K562 (cell line): ENCODE results near the gene FMN1. TPM values are rescaled to one million over a fixed set of nuclear protein-coding genes. Genes with fewer than 3 reads are reported as not detected.

Experiments used
- ATAC-seq: fragments of 200-7000 bp; cut with Tn5 transposase; 3 replicates; pipeline ENCODE4 v1.9.1; 2020; ENCODE audit warnings: moderate library complexity
- BruUV-seq: library from RNA; stranded (reverse); fragments of 400-500 nt; replicated peaks from 2 replicates; lab custom pipeline; 2021; lab: Mats Ljungman, UMichigan
- CTCF ChIA-PET: fragments of 300-600 bp; formaldehyde crosslinking; extraction: SDS; loops from one replicate; lab custom pipeline; 2021; ENCODE audit warnings: low intra/inter-chr PET ratio; lab: Yijun Ruan, JAX
- POLR2A ChIA-PET: fragments of 300-600, 350-650 bp; sonication (Branson Sonifier 250); formaldehyde crosslinking; extraction: SDS; loops from one replicate; lab custom pipeline; 2021; ENCODE audit warnings: antibody characterized with exemption, inconsistent platforms; lab: Yijun Ruan, JAX
- DNase-seq, 4 experiments: peaks; one replicate each; pipeline versions ENCODE4 v3.0.0 to v3.0.0-alpha.2; 2011 to 2018; ENCODE audit warnings: low spot score in 3 of 4, mixed read lengths in 3 of 4; ENCODE audit errors: extremely low read depth in 1 of 4
- FAIRE-seq: peaks from 2 replicates; lab custom pipeline; 2011; peaks lifted over from hg19 to GRCh38; lab: Jason Lieb, UNC
- H2AFZ ChIP-seq: 2 replicates; pipeline ENCODE4 v1.6.0; 2011; ENCODE audit warnings: low read depth, low read length, control low read depth, inconsistent platforms
- H3K27ac ChIP-seq: fragments of 200-600 bp; 3 replicates; pipeline ENCODE4 v1.8.0; 2011; ENCODE audit warnings: low read depth, mild to moderate bottlenecking, control low read depth, inconsistent platforms, low read length, moderate library complexity, mixed read lengths; ENCODE audit errors: extremely low read depth
- H3K27me3 ChIP-seq, 2 experiments: fragments of 300-600 bp in 1 of 2; 2 replicates in 1 of 2; 3 replicates in 1 of 2; pipeline versions ENCODE4 v1.6.0 to v1.8.0; 2011; ENCODE audit warnings: inconsistent platforms in 2 of 2, low read length in 2 of 2, mild to moderate bottlenecking in 1 of 2, mixed read lengths in 1 of 2, moderate library complexity in 1 of 2; ENCODE audit not compliant: control insufficient read depth in 2 of 2, insufficient read depth in 2 of 2
- H3K36me3 ChIP-seq: fragments of 300-600 bp; 3 replicates; pipeline ENCODE4 v1.8.0; 2011; ENCODE audit warnings: mild to moderate bottlenecking, low read length, inconsistent platforms; ENCODE audit not compliant: control insufficient read depth, insufficient read depth
- H3K4me1 ChIP-seq, 2 experiments: fragments of 200-600 bp in 1 of 2; replicated peaks in 1 of 2; 2 replicates in 1 of 2; 3 replicates in 1 of 2; pipeline versions ENCODE4 v1.5.1 to v1.8.0; 2011; ENCODE audit warnings: inconsistent platforms in 2 of 2, low read length in 2 of 2, mild to moderate bottlenecking in 1 of 2, mixed read lengths in 1 of 2, moderate library complexity in 1 of 2; ENCODE audit not compliant: control insufficient read depth in 2 of 2, insufficient read depth in 2 of 2
- H3K4me2 ChIP-seq: 2 replicates; pipeline ENCODE4 v1.6.1; 2011; ENCODE audit warnings: low read length, control low read depth, inconsistent platforms, mixed read lengths; ENCODE audit not compliant: insufficient read depth
- H3K4me3 ChIP-seq: fragments of 200-600 bp; sonication (generic), shearing (Covaris generic); 2 replicates; pipeline ENCODE4 v1.5.1; 2016; ENCODE audit warnings: control low read depth, inconsistent platforms
- H3K79me2 ChIP-seq: fragments of 200-600 bp; 3 replicates; pipeline ENCODE4 v1.8.0; 2011; ENCODE audit warnings: low read length, inconsistent platforms; ENCODE audit not compliant: control insufficient read depth, insufficient read depth
- H3K9ac ChIP-seq, 2 experiments: 2 replicates each; pipeline versions ENCODE4 v1.6.0 to v1.6.1; 2011; ENCODE audit warnings: low read depth in 2 of 2, low read length in 2 of 2, control low read depth in 1 of 2, inconsistent platforms in 1 of 2, mild to moderate bottlenecking in 1 of 2, mixed read lengths in 1 of 2; ENCODE audit not compliant: insufficient read depth in 1 of 2
- H3K9me1 ChIP-seq: one replicate; pipeline ENCODE4 v1.6.0; 2011; ENCODE audit warnings: inconsistent platforms, mild to moderate bottlenecking, low read length, moderate library complexity; ENCODE audit not compliant: control insufficient read depth, insufficient read depth
- H3K9me3 ChIP-seq: replicated peaks from 2 replicates; pipeline ENCODE4 v1.5.1; 2011; ENCODE audit warnings: low read depth, low read length, inconsistent platforms; ENCODE audit not compliant: control insufficient read depth, insufficient read depth
- H4K20me1 ChIP-seq: replicated peaks from 2 replicates; pipeline ENCODE4 v1.6.1; 2011; ENCODE audit warnings: low read length, inconsistent platforms, mixed read lengths; ENCODE audit not compliant: control insufficient read depth, insufficient read depth
- CBX2 ChIP-seq: fragments of 200-600 bp; sonication (generic); IDR thresholded peaks from one replicate; pipeline ENCODE4 v1.6.1; 2012; ENCODE audit warnings: mild to moderate bottlenecking, low read length, inconsistent platforms; ENCODE audit not compliant: insufficient read depth, poor library complexity, severe bottlenecking
- HDAC2 ChIP-seq: fragments of 450-650 bp; IDR thresholded peaks from 2 replicates; pipeline ENCODE4 v1.6.1; 2016; ENCODE audit warnings: mild to moderate bottlenecking
- HNRNPUL1 ChIP-seq: fragments of 200-400 bp; formaldehyde crosslinking; IDR thresholded peaks from 2 replicates; pipeline ENCODE4 v1.6.1; 2017; ENCODE audit warnings: low read length
- KHSRP ChIP-seq: fragments of 450-650 bp; IDR thresholded peaks from 2 replicates; pipeline ENCODE4 v1.6.1; 2017
- MAFK ChIP-seq: IDR thresholded peaks from 2 replicates; pipeline ENCODE4 v1.6.1; 2011; ENCODE audit warnings: low read length, improper control_type of control experiment
- NFE2 ChIP-seq: IDR thresholded peaks from 2 replicates; pipeline ENCODE4 v1.6.1; 2014; ENCODE audit warnings: antibody characterized with exemption, low read depth
- PTBP1 ChIP-seq: fragments of 200-400 bp; formaldehyde crosslinking; IDR thresholded peaks from 2 replicates; pipeline ENCODE4 v1.6.1; 2017; ENCODE audit warnings: low read depth, low read length
- TBL1XR1 ChIP-seq, 2 experiments: IDR thresholded peaks; 2 replicates each; pipeline ENCODE4 v1.6.1; 2012; ENCODE audit warnings: improper control_type of control experiment in 2 of 2, low read length in 2 of 2, mild to moderate bottlenecking in 1 of 2
- THRAP3 ChIP-seq: fragments of 450-650 bp; IDR thresholded peaks from 2 replicates; pipeline ENCODE4 v1.6.1; 2016; ENCODE audit warnings: mild to moderate bottlenecking, inconsistent platforms, borderline replicate concordance
- ZNF253 ChIP-seq: fragments of 250-450 bp; sonication (Bioruptor Pico); conservative IDR thresholded peaks from 2 replicates; pipeline ENCODE4 v1.6.1; 2021; ENCODE audit warnings: mild to moderate bottlenecking
- ZNF41 ChIP-seq: fragments of 250-450 bp; sonication (Bioruptor Pico); conservative IDR thresholded peaks from 2 replicates; pipeline ENCODE4 v1.4.0; 2020; ENCODE audit warnings: mild to moderate bottlenecking
- ZNF551 ChIP-seq: fragments of 250-450 bp; sonication (Bioruptor Pico); IDR thresholded peaks from 2 replicates; pipeline ENCODE4 v1.5.0; 2021; ENCODE audit warnings: mild to moderate bottlenecking, moderate library complexity
- WGBS: fragments of 100-300 bp; shearing (Covaris generic); methylation state at CpG from one replicate; pipeline ENCODE4 v1.1.6; 2016; ENCODE audit warnings: low coverage, mixed read lengths; ENCODE audit not compliant: insufficient coverage; ENCODE audit errors: missing lambda C conversion rate; 5-methylcytosine and 5-hydroxymethylcytosine counted together
- in situ Hi-C: fragments of 300-500 bp; cut with MboI; formaldehyde crosslinking; loops from 4 replicates; pipeline ENCODE4 v1.15.0; 2018; ENCODE audit warnings: inconsistent platforms, mixed read lengths
- intact Hi-C: fragments of 100-400 bp; cut with micrococcal nuclease; formaldehyde crosslinking; loops from 2 replicates; pipeline ENCODE4 v1.14.2; 2022
- polyA plus RNA-seq, 8 experiments: library from polyadenylated mRNA; depleted of rRNA in 4 of 8; stranded (reverse) in 5 of 8; unstranded in 3 of 8; fragments of >200 nt; fragmentation: Nextera tagmentation in 2 of 8; fragmentation: Illumina TruSeq in 1 of 8; extraction: Ambion mirVana in 2 of 8; extraction: Trizol in 1 of 8; gene quantifications; 2 replicates each; pipeline versions ENCODE4 v1.2.1 to v1.2.3, GENCODE V29; 2011 to 2014; ENCODE audit warnings: inconsistent platforms in 1 of 8, missing spikeins in 1 of 8
- total RNA-seq, 7 experiments: library from RNA; depleted of rRNA in 6 of 7; stranded (reverse); fragments of >200 nt in 6 of 7; fragmentation: Illumina TruSeq in 2 of 7; extraction: Trizol in 2 of 7; gene quantifications; 2 replicates each; pipeline versions ENCODE4 v1.2.1 to v1.2.3, GENCODE V29; 2011 to 2021; ENCODE audit warnings: low replicate concordance in 1 of 7
- TF ChIP-seq, protein P1 (sequence below): sonication (generic); IDR thresholded peaks from 2 replicates; pipeline ENCODE4 v1.6.1; 2016
- TF ChIP-seq, protein P2 (sequence below): fragments of 450-650 bp; IDR thresholded peaks from 2 replicates; pipeline ENCODE4 v1.6.1; 2017; ENCODE audit warnings: mild to moderate bottlenecking, moderate library complexity

The FMN1 gene
- total and polyA plus RNA-seq, 9 of the 15 experiments (the other 6 are each of a cell fraction or from before 2014, with no cell fraction given): 0.03 to 0.07 (median 0.04) TPM; not detected in 6

DNA sequence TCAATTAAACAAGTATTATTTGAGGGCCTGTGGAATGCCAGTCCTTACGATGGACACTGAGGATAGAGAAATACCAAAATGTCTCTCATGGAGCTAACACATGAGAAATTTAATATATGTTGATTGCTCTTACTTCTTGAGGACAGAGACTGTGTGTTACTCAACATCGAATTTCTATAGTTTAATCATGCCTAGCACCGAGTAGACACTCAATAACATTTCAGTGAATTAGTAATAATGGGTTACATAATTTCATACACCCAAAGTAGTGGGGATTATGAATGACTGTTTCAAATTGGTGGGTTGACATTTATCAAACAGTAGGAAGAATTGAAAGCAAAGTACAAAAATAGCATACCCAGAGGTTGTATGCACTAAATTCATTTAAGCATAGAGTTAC is 11.2 kb downstream of the FMN1 start:
- Histone ChIP-seq H3K79me2 (no peaks in the 10 kb centered on the region), H3K9me3 (no peaks in the 10 kb centered on the region), H3K4me2 (no peak overlapping the region), H3K9me1 (no peaks in the 10 kb centered on the region), H3K9ac (no peak overlapping the region), H3K4me3 (no peak overlapping the region), H4K20me1 (no peaks in the 10 kb centered on the region), H2AFZ (no peak overlapping the region), H3K27me3 (no peaks in the 10 kb centered on the region), H3K4me1 (no peaks in the 10 kb centered on the region), H3K36me3 (no peaks in the 10 kb centered on the region), H3K27ac (no peak overlapping the region)
- 0% methylated on average over 3 of the region's 3 CpGs for WGBS
- FAIRE-seq: no peak
- intact Hi-C loops: no loop called here
- no peak for DNase-seq
- TF ChIP-seq, protein P1, sequence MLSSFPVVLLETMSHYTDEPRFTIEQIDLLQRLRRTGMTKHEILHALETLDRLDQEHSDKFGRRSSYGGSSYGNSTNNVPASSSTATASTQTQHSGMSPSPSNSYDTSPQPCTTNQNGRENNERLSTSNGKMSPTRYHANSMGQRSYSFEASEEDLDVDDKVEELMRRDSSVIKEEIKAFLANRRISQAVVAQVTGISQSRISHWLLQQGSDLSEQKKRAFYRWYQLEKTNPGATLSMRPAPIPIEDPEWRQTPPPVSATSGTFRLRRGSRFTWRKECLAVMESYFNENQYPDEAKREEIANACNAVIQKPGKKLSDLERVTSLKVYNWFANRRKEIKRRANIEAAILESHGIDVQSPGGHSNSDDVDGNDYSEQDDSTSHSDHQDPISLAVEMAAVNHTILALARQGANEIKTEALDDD: no peak
- TF ChIP-seq ZNF253 (CRISPR knock-in tag) (no peak), MAFK (no peak), HNRNPUL1 (no peak), NFE2 (no peak), ZNF551 (CRISPR knock-in tag) (no peak), PTBP1 (no peak), TBL1XR1 (IDR thresholded peaks at IDR 0.05; ENCODE audit: low read length in 2 of 2) (no peak), HDAC2 (no peak), CBX2 (no peak), THRAP3 (no peak), ZNF41 (no peak), KHSRP (no peak)
- TF ChIP-seq, protein P2, sequence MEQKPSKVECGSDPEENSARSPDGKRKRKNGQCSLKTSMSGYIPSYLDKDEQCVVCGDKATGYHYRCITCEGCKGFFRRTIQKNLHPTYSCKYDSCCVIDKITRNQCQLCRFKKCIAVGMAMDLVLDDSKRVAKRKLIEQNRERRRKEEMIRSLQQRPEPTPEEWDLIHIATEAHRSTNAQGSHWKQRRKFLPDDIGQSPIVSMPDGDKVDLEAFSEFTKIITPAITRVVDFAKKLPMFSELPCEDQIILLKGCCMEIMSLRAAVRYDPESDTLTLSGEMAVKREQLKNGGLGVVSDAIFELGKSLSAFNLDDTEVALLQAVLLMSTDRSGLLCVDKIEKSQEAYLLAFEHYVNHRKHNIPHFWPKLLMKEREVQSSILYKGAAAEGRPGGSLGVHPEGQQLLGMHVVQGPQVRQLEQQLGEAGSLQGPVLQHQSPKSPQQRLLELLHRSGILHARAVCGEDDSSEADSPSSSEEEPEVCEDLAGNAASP: no peak
- no peak for ATAC-seq
- BruUV-seq: no TSS peak
- ChIA-PET POLR2A (no interaction called here), CTCF (no interaction called here)
- in situ Hi-C loops: no loop called here
